Heart left ventricle (tissue), 16 donors: ENCODE results near the gene SLC35F5. TPM values are rescaled to one million over a fixed set of nuclear protein-coding genes. Genes with fewer than 3 reads are reported as not detected.
"Not testable (repeated sequence)": the region's sequence is repeated elsewhere in the genome, so short reads cannot be mapped to it uniquely, and the experiment has no call there.

Experiments used
- ATAC-seq, 4 donors: fragments of 200-7000 bp; cut with Tn5 transposase; one replicate each; pipeline ENCODE4 v1.9.1; 2020 to 2022; ENCODE audit warnings: moderate library complexity in 4 of 4, mild to moderate bottlenecking in 3 of 4, moderate number of reproducible peaks in 1 of 4
- DNase-seq, 5 donors: peaks; one replicate each; pipeline ENCODE4 v3.0.0-alpha.2; 2020
- H3K27ac ChIP-seq, 12 donors: fragments of 200-600 bp; sonication (generic) in 4 of 12; one replicate each; pipeline versions ENCODE4 v1.5.0 to v1.8.0; 2016 to 2022; ENCODE audit warnings: mild to moderate bottlenecking in 2 of 12
- H3K27me3 ChIP-seq, 9 donors: fragments of 200-600 bp; sonication (generic) in 2 of 9; one replicate each; pipeline versions ENCODE4 v1.5.1 to v1.8.0; 2016 to 2022; ENCODE audit warnings: mild to moderate bottlenecking in 3 of 9
- H3K36me3 ChIP-seq, 9 donors: fragments of 200-600 bp; sonication (generic) in 2 of 9; one replicate each; pipeline versions ENCODE4 v1.5.0 to v1.8.0; 2018 to 2022; ENCODE audit warnings: mild to moderate bottlenecking in 2 of 9
- H3K4me1 ChIP-seq, 12 donors: fragments of 200-600 bp; sonication (generic) in 4 of 12; one replicate each; pipeline versions ENCODE4 v1.5.0 to v1.8.0; 2016 to 2022; ENCODE audit warnings: mild to moderate bottlenecking in 3 of 12
- H3K4me3 ChIP-seq, 12 donors: fragments of 200-600 bp; sonication (generic) in 4 of 12; one replicate each; pipeline versions ENCODE4 v1.5.0 to v1.8.0; 2017 to 2022; ENCODE audit warnings: mild to moderate bottlenecking in 9 of 12, moderate library complexity in 4 of 12
- H3K9me3 ChIP-seq, 12 donors: fragments of 200-600 bp; sonication (generic) in 4 of 12; one replicate each; pipeline versions ENCODE4 v1.5.0 to v1.8.0; 2016 to 2022; ENCODE audit warnings: mild to moderate bottlenecking in 1 of 12
- CTCF ChIP-seq, 12 donors: fragments of 200-600 bp; sonication (generic) in 4 of 12; IDR thresholded peaks; one replicate each; pipeline versions ENCODE4 v1.5.0 to v1.8.0; 2018 to 2022; ENCODE audit warnings: antibody characterized with exemption in 12 of 12, mild to moderate bottlenecking in 5 of 12
- POLR2A ChIP-seq, 2 donors: fragments of 450-650 bp; IDR thresholded peaks; one replicate each; pipeline ENCODE4 v1.6.1; 2017; ENCODE audit warnings: antibody characterized with exemption in 2 of 2, mild to moderate bottlenecking in 2 of 2, moderate library complexity in 2 of 2
- WGBS, 4 donors: extraction: QIAGEN DNeasy Blood & Tissue Kit in 2 of 4; methylation state at CpG; one replicate each; pipeline versions ENCODE4 v1.1.5 to v1.1.7; 2013 to 2018; 5-methylcytosine and 5-hydroxymethylcytosine counted together
- intact Hi-C, 10 donors: fragments of 100-400 bp; cut with DNase I; formaldehyde crosslinking; loops; one replicate each; pipeline versions ENCODE4 v1.11.1 to v1.14.2; 2022
- polyA plus RNA-seq, 2 donors: library from polyadenylated mRNA; stranded (reverse); fragments of 200-250 nt; gene quantifications; one replicate each; pipeline ENCODE4 v1.2.3, GENCODE V29; 2013
- total RNA-seq, 9 donors: library from RNA; depleted of rRNA in 2 of 9; stranded (reverse); fragments of >200 nt in 2 of 9; fragmentation: NEBNext Ultra II Directional in 3 of 9; extraction: Animal tissue kit (Norgen Biotek cat#: 25700) in 3 of 9; gene quantifications; one replicate each; pipeline versions ENCODE4 v1.1.0 to v1.2.4, GENCODE V29; 2016 to 2023
- donor health status: ischemic (EF 13 %, LVEDD 7.1; RV severe dilation, severe dysfunction).
- donor health status: healthy with polysubstance abuse.
- donor health status: DM: no; HTN: yes; CAD: no.
- donor health status: DM: no; HTN: no; CAD: no.
- donor health status: ischemic (EF 25% LVEDD 6.9; RV normal size, moderate dysfunction).
- donor health status: ischemic (EF 25% LVEDD 5.7; RV mildly dilated, moderate dysfunction).
- donor health status: healthy.
- donor health status: DM: yes; HTN: yes; CAD: no.
- donor health status: ischemic (EF 35%, LVEDD 5.7; RV mildly dilated, moderate dysfunction).
- donor health status: nonischemic (EF 11% LVEDD 7.7; RV severe dilation, severe dysfunction).
- donor health status: DM: yes; HTN: yes; CAD: no.
- donor health status: PGD.
- donor health status: ischemic (EF 29% LVEDD 5.4; RV normal size, mild dysfunction).
- donor health status: nonischemic (EF 23%, LVEDD 6.1; RV moderate dilation, normal function).

Gene SLC35F5
- total and polyA plus RNA-seq, 11 donors: 22.6 to 97.2 (median 61.9) TPM

DNA sequence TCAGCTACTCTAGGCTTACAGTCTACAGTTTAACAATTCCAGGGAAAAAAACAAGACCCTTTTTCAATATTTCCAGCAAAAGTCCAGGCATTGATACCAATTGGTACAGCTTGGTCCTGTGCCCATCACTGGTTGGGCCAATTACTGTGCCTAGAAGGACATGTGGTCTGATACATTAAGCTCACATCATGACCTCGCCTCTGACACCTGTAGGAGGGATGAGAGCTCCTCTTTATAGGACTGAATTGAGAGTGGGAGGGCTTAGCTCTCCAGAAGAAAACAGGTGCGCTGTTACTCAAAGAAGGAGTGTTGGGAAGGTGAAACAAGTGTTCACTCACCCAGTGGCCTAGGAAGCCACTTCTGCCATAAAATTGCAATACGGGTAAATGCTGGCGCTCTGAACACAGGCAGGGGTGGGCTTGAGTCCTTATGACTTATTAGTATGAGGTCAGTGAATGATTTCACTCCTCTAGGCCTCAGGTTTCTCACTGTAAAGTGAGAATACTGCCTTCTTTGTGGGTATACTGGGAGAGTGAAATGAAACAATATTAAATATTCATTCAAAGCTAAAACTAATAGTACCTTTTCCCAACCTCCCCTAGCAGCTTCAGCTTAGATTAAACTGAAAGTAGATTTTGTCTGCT, 79.7 kb downstream of the SLC35F5 start:
- H3K4me3 ChIP-seq: no peak overlapping the region
- H3K36me3 ChIP-seq: no peaks in the 10 kb centered on the region
- intact Hi-C loops: no loop called here
- no peaks in the 10 kb centered on the region for H3K27me3 ChIP-seq
- no peaks in the 10 kb centered on the region for H3K9me3 ChIP-seq
- 95 to 97% (median 96%) methylated on average over 4 of the region's 4 CpGs for WGBS, 4 donors
- ATAC-seq (no peak), DNase-seq (no peak)
- H3K4me1 ChIP-seq: peaks cover 0 to 32% (median 14%) of the 10 kb centered on the region in 12 donors
- no peak for TF ChIP-seq CTCF (IDR thresholded peaks at IDR 0.05)
- no peak for TF ChIP-seq POLR2A (IDR thresholded peaks at IDR 0.05)
- H3K27ac ChIP-seq: peak overlapping the region in 10 of 12 donors; percentile 17 to 79 (median 70)

DNA sequence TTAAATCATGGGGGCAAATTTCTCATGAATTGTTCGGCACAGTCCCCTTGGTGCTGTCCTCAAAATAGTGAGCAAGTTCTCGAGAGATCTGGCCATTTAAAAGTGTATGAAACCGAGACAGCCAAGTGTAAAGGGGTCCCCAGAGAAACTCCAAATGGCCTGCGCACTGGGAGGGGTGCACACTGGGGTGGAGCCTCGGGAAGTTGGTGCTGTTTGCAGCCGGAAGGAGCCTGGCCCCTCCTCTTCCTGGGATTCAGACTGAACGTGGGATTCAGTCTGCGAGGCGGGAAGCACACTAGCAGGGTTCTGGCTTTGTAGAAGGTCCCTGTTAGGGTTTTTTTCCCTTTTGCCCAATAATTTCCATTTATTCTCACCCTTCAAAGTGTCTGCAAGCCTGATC, 80.6 kb downstream of the SLC35F5 start:
- DNase-seq (peak in 4 of 5 donors; percentile 58 to 68 (median 62)), ATAC-seq (peak in 3 of 4 donors; percentile 76 to 87 (median 86))
- peaks cover 0 to 32% (median 14%) of the 10 kb centered on the region in 12 donors for H3K4me1 ChIP-seq

DNA sequence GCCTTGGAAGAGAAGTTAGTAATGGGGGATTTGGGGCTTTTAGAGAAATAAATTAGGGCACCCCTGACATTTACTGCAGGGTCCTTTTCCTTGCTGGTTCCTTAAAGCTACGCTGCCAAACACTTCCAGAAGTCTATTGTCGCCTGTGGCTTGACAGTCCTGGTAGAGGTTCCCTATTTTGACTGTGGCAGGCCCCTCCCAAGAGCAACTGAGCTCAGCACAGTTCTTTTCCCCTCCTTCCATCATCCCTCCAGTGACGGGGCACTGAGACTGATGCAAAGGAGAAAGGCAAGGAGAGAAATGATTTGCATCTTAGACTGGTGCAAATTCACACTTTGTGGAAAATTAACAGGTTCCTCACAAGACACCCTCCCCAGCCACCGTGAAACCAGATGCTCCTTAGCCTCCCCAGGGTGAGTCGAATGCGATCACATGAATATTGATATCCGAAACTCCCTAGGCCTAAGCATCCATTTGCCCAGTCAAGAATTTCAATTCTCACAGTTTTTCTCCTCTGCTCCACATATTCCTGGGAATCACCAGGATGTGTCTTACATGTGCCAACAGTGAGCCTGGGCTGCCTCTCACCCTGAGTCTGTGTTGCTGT, 84.0 kb downstream of the SLC35F5 start:
- no peak overlapping the region for H3K4me3 ChIP-seq
- no peak for ATAC-seq
- H3K27me3 ChIP-seq: no peaks in the 10 kb centered on the region
- intact Hi-C loops: no loop called here
- no peak overlapping the region for H3K27ac ChIP-seq
- no peak for TF ChIP-seq POLR2A (IDR thresholded peaks at IDR 0.05)
- no peak for TF ChIP-seq CTCF (IDR thresholded peaks at IDR 0.05)
- peaks cover 0 to 24% (median 12%) of the 10 kb centered on the region in 12 donors for H3K4me1 ChIP-seq
- no peaks in the 10 kb centered on the region for H3K36me3 ChIP-seq
- no peaks in the 10 kb centered on the region for H3K9me3 ChIP-seq
- no peak for DNase-seq
- WGBS, 4 donors: 75 to 81% (median 76%) methylated on average over 7 of the region's 7 CpGs

More for the DNA sequence above, 80.6 kb downstream of the SLC35F5 start:
- no peaks in the 10 kb centered on the region for H3K27me3 ChIP-seq
- no peak for TF ChIP-seq CTCF (IDR thresholded peaks at IDR 0.05)
- TF ChIP-seq POLR2A (IDR thresholded peaks at IDR 0.05): peak in 1 of 2 donors; percentile 35
- WGBS, 4 donors: 36 to 58% (median 44%) methylated on average over 7 to 9 of the region's 9 CpGs
- H3K36me3 ChIP-seq: no peaks in the 10 kb centered on the region
- intact Hi-C loops: no loop called here
- H3K27ac ChIP-seq: peak overlapping the region in 10 of 12 donors; percentile 10 to 79 (median 70)
- H3K9me3 ChIP-seq: no peaks in the 10 kb centered on the region
- no peak overlapping the region for H3K4me3 ChIP-seq

DNA sequence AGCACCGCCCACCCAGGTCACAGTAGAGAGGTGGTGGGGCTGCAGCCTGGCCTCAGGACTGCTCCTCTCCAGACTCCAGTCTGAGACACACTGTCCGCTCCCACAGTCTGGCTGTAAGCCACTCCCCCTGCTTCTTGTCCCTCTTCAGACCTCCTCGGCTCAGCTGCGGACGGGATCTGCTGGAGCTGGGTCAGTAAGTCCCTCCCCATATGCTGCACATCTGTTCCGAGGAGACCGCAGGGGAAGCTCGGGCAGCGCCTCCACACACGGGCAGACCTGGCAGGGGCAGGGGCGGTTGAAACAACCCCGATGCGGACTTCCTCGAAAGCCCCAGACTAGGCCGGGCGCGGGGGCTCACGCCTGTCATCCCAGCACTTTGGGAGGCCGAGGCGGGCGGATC, 87.4 kb downstream of the SLC35F5 start:
- H3K4me1 ChIP-seq, H3K27me3 ChIP-seq, H3K27ac ChIP-seq, H3K36me3 ChIP-seq, DNase-seq, intact Hi-C loops, H3K9me3 ChIP-seq, H3K4me3 ChIP-seq: not testable (repeated sequence)
- ATAC-seq: peak in 1 of 4 donors; percentile 25
- WGBS, 4 donors: 88 to 96% (median 93%) methylated on average over 5 to 21 of the region's 21 CpGs

GRCh38 chr2:113664761-113665533, 91.5 kb downstream of the SLC35F5 start:
- WGBS, 4 donors: 61 to 72% (median 66%) methylated on average over 6 of the region's 6 CpGs
- ATAC-seq: peak in 2 of 4 donors; percentile 31 to 69
- intact Hi-C loops: not testable (repeated sequence)

DNA sequence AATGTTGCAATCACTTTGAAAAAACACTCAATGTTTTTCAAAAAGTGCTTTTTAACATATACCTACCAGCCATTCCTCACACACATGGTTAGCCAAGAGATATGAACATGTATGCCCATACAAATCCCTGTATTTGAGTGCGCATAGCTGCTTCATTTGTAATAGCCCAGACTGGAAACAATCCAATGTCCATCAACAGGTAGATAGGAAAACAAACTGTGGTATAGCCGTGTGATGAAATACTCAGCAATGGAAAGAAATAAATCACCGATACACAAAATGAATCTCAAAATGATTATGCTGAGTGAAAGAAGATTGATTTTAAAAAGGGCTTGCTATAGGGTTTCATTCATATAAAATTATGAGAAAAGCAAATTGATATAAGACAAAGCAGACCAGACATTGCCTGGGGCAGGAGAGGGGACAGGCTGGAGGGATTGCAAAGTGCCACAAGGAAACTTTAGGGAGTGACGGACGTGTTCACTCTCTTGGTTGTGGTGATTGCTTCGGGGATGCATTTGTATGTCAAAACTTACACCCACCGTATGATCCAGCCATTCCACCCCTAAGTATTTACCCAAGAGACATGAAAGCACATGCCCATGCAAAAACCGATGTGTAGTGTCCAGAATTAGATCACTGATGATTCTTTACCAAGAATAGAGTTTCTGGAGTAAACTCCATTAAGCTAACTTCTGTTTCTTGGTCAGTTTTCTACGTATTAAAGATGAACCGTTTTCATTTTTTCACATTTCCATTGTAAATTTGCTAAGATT, 93.0 kb downstream of the SLC35F5 start:
- 85 to 88% (median 87%) methylated on average over 10 of the region's 10 CpGs for WGBS, 4 donors

More at GRCh38 chr2:113664761-113665533, 91.5 kb downstream of the SLC35F5 start:
- DNase-seq, H3K36me3 ChIP-seq, H3K27ac ChIP-seq, H3K4me3 ChIP-seq, H3K4me1 ChIP-seq, H3K27me3 ChIP-seq, H3K9me3 ChIP-seq: not testable (repeated sequence)

More for the DNA sequence above, 93.0 kb downstream of the SLC35F5 start:
- H3K4me3 ChIP-seq, DNase-seq, H3K27me3 ChIP-seq, H3K9me3 ChIP-seq, H3K4me1 ChIP-seq, intact Hi-C loops, H3K27ac ChIP-seq, H3K36me3 ChIP-seq, ATAC-seq: not testable (repeated sequence)
